Measurements from ENCODE around the gene COL4A2. TPM values are rescaled to one million over a fixed set of nuclear protein-coding genes. Genes with fewer than 3 reads are reported as not detected.
A peak's percentile ranks its signal among the peaks of the same experiment; 100 is the strongest.

COL4A2 gene
- total and polyA plus RNA-seq, 8 donors, result 18.4 to 130 (median 43.8) TPM

DNA sequence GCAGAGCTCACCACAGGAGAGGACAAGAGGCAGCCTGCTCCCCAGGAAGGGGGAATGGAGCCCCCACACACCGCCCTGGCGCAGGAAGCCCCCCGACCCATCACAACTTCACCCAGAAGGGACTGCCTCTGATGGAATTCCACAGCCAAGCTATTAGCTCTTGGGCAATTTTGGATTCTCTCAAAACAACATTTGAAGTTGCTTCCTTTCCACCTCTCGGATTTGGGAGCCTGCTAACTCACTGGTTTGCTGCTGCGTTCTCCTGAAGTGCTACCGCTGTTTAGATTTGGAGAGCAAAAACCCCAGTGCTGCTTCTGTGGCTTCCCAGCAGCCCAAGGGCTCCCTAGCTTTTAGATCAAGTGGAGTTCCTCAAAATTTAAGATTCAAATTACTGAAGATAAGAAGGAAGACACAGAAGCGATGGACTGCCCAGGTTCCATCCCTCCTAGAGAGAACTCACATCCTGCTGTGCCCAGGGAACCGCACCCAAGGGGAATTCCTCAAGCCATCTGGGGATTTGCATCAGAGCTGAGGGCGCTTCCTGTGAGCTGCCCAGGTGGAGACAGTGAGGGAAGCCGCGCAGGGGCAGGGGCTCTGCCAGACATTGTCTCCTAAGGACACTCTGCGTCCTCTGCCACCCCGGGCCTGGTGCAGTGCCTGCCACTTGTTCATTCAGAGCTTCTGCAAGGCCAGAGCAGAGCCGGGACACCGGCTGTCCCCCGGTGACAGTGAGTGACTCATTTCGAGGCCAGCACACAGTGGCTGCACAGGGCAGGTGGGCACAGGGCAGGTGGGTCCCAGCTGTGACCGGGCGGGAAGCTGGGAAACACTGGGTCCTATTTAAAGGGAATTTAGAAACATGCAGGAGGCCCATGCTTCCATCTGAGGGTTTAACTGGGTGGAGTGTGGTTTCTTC is 45.7 kb upstream of the COL4A2 start:
- no peaks in the 10 kb centered on the region for H3K9me3 ChIP-seq
- H3K27ac ChIP-seq, result no peak overlapping the region
- no peaks in the 10 kb centered on the region for H3K4me1 ChIP-seq
- FAIRE-seq (no peak), ATAC-seq (no peak), DNase-seq (no peak)
- TF ChIP-seq, protein P1, sequence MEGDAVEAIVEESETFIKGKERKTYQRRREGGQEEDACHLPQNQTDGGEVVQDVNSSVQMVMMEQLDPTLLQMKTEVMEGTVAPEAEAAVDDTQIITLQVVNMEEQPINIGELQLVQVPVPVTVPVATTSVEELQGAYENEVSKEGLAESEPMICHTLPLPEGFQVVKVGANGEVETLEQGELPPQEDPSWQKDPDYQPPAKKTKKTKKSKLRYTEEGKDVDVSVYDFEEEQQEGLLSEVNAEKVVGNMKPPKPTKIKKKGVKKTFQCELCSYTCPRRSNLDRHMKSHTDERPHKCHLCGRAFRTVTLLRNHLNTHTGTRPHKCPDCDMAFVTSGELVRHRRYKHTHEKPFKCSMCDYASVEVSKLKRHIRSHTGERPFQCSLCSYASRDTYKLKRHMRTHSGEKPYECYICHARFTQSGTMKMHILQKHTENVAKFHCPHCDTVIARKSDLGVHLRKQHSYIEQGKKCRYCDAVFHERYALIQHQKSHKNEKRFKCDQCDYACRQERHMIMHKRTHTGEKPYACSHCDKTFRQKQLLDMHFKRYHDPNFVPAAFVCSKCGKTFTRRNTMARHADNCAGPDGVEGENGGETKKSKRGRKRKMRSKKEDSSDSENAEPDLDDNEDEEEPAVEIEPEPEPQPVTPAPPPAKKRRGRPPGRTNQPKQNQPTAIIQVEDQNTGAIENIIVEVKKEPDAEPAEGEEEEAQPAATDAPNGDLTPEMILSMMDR (IDR thresholded peaks at IDR 0.05), result no peak
- intact Hi-C loops (cut with DNase I), result no loop called here
- WGBS, 2 donors, result 76 to 83% methylated on average over 19 of the region's 19 CpGs
- no peaks in the 10 kb centered on the region for H3K27me3 ChIP-seq
- H3K4me3 ChIP-seq, result no peak overlapping the region
- H3K36me3 ChIP-seq, result no peaks in the 10 kb centered on the region

GRCh38 chr13:110262082-110262436 is 45.0 kb upstream of the COL4A2 start:
- WGBS, 2 donors, result 68 to 83% methylated on average over 11 of the region's 11 CpGs
- Histone ChIP-seq H3K36me3 (no peaks in the 10 kb centered on the region), H3K9me3 (no peaks in the 10 kb centered on the region), H3K4me3 (no peak overlapping the region), H3K27me3 (no peaks in the 10 kb centered on the region), H3K4me1 (no peaks in the 10 kb centered on the region), H3K27ac (peak overlapping the region in 1 of 4 donors; percentile 9)
- intact Hi-C loops (cut with DNase I), result no loop called here
- DNase-seq (no peak), FAIRE-seq (no peak), ATAC-seq (no peak)
- TF ChIP-seq, protein P1 (IDR thresholded peaks at IDR 0.05), result no peak

- TF ChIP-seq, protein P1 (IDR thresholded peaks at IDR 0.05), result no peak
- WGBS, 2 donors, result 49 to 51% methylated on average over 11 of the region's 11 CpGs
- H3K36me3 ChIP-seq, result no peaks in the 10 kb centered on the region
- no peak for FAIRE-seq
- H3K4me1 ChIP-seq, result no peaks in the 10 kb centered on the region
- no peaks in the 10 kb centered on the region for H3K9me3 ChIP-seq
- intact Hi-C loops (cut with DNase I), result no loop called here
- peak overlapping the region in 1 of 4 donors; percentile 9 for H3K27ac ChIP-seq
- ATAC-seq, result peak in 2 of 4 donors; percentile 16 to 17
- no peak for DNase-seq
- H3K4me3 ChIP-seq, result no peak overlapping the region
- H3K27me3 ChIP-seq, result no peaks in the 10 kb centered on the region
These were observed 44.4 kb upstream of the COL4A2 start for GRCh38 chr13:110262508-110263291.

DNA sequence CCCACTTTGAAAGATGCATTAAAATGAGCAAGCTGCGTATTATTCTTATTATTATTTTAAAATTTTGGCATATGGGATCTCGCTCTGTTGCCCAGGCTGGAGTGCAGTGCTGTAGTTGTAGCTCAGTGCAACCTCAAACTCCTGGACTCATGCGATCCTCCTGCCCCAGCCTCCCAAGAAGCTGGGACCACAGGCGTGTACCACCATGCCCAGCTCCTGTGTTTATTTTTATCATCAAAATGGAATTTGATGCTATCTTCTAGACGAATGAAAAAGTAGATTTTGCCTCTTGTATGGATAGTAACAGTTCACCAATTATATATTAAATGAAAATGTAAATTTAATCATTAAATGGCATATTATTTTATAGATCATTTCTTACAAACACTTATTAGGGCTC is 43.7 kb upstream of the COL4A2 start:
- FAIRE-seq (no peak), DNase-seq (no peak), ATAC-seq (no peak)
- Histone ChIP-seq H3K4me3 (no peak overlapping the region), H3K36me3 (no peaks in the 10 kb centered on the region), H3K27me3 (no peaks in the 10 kb centered on the region), H3K4me1 (no peaks in the 10 kb centered on the region), H3K27ac (no peak overlapping the region), H3K9me3 (no peaks in the 10 kb centered on the region)
- WGBS, 2 donors, result 71 to 87% methylated on average over 5 of the region's 5 CpGs
- TF ChIP-seq, protein P1 (IDR thresholded peaks at IDR 0.05), result no peak
- intact Hi-C loops (cut with DNase I), result no loop called here

Data from pancreas (tissue), 10 donors.